HG03457 (cell line): ENCODE measurements around the gene CHRM3.

Source experiments
- ATAC-seq: cut with Tn5 transposase; IDR thresholded peaks from one replicate; pipeline ENCODE4 v1.9.1; 2021; ENCODE audit warnings: moderate number of reproducible peaks; ENCODE audit not compliant: unreplicated experiment

CHRM3 gene

DNA sequence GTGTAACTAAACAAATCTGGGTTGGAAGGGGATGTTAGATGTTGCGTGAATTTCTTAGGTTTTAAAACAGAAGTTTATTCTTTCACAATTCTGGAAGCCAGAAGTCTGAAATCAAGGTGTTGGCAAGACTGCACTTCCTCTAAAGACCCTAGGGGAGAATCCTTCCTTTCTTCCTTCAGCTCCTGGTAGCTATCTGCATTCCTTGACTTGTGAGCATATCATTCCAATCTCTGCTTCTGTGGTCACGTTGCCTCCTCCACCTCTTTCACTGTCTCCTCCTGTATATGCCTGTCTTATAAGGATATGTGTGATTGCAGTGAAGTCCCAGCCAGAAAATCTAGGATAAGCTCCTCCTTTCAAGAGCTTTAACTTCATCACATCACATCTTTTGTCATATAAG, 7.7 kb downstream of the CHRM3 start:
- no peak for ATAC-seq

- ATAC-seq = no peak
These were observed 27.5 kb downstream of the CHRM3 start for GRCh38 chr1:239413916-239414315.

DNA sequence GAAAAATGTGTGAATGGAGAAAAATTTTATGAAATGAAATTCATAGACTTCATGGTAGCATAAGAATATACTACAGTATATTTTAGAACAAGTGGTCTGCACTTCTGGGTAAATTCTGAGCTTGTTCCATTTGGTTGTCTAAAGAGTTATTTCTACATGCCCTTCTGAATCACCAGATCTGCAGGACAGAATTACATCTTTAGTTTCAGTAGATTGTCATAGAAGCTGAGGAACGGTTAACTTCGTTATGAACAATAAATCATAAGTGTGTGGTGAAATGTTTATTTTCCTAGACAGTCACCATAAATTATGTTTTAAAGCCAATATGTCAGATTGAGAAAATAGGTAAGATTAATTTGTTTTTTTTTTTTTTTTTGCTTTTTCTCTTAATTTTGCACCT, 30.9 kb downstream of the CHRM3 start:
- no peak for ATAC-seq

DNA sequence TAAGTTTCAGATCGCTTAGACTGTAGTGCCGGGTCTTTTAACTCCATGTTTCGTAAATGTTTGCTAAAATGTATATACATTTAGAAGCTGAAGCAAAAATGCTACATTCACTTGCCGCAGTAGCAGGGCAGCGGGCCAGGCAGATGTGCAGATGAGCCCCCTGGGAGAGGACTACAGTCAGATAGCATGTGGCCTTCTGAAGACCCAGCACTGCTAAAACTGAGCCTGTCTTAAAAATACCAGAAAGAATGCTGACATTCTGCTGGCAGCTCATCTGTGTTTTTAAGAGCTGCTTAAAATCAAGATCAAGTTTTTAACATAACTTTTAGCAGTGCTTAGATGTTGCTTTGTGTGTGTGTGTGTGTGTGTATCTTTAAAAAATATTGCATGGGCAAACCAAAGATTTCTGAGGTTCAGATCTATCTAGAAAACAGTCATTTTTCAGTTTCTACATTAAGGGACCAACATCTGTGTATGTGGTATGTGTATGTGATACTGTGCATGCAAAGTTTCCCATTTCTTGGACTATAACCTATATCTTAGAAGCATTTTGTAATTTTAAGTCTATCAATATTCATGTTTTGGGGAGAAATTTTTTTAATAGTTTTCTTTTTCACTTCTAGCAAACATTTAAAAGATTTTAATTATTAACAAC, 31.7 kb downstream of the CHRM3 start:
- no peak for ATAC-seq

DNA sequence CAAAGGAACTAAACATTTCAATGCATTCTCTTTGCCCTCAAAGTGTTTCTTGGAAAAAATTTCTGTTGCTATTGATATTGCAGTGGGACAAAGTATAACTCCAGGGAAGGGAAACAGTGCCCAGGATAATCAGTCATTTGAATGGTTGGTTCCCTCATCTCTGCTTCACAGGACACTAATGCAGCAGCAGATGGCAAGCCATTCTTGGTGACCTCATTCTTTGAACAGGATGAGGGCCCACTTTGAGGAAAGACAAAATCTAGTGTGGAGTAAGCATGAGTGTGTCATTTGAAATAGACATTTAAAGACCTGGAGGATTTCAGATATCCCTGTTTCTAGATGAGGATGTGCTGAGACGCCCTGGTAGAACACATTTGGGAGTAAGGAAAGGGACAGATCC, 32.3 kb downstream of the CHRM3 start:
- ATAC-seq = no peak

DNA sequence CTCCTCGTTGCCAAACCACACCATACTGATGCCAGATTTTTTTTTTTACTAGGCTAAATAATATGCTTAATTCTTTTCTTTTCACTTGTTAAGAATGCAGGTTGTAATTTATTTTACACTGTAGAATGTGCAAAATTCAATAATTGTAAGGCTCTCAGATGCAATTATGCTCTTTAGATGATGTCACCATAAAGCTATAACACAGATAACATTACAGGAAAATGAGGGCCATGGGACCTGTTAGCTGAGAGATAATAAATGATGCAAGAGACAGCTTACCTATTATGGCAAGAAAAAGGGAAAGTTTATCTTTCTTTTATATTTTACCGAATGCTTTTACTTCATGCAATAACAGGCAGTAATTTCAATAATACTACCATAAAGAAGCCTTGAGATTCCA, 35.4 kb downstream of the CHRM3 start:
- ATAC-seq = no peak

GRCh38 chr1:239422818-239423217, 36.5 kb downstream of the CHRM3 start:
- ATAC-seq = no peak

GRCh38 chr1:239426821-239427475, 40.6 kb downstream of the CHRM3 start:
- ATAC-seq = no peak

DNA sequence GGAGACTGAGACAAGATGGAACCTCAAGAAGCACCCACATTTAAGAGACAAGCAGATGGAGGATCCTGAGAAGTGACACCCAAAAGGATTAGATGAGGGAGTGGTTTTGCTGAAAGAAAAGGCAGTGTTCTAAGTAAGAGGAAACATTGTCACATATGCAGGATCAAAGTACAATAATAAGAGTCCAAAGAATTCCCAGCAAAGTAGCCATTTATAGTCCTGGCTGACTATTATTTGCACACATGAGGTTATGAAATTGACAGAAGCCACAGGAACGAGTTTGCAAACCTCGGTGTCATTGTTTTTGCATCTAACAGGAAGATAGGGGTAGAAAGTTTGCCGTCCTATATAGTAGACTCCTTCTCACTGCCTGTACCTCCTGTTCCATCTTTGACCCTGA, 41.3 kb downstream of the CHRM3 start:
- no peak for ATAC-seq

GRCh38 chr1:239428120-239428710, 41.8 kb downstream of the CHRM3 start:
- ATAC-seq = no peak

GRCh38 chr1:239429163-239429562, 42.8 kb downstream of the CHRM3 start:
- no peak for ATAC-seq

DNA sequence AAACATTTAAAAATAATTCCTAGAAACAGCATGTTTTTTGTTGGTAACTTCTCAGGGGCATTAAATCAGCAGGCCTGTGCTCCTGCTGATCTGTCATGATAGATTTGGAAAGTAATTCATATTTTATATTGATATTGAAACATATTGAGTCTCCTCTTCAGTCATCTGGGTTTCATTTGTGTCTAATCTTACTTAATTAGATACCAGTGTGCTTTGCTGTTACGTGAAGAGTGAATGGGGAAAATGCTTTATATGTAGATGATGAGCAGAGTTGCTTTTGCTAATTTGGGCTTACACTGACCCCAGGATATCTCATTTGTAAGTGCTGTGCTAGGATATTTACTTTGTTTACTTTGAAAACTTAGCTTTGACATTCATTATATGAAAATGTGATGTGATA, 45.9 kb downstream of the CHRM3 start:
- ATAC-seq = no peak

GRCh38 chr1:239434181-239434580, 47.8 kb downstream of the CHRM3 start:
- no peak for ATAC-seq
